HEK293 (cell line): ENCODE data around the gene ZIC4.

Source experiments
- CTCF ChIA-PET: fragments of 350-600 bp; formaldehyde crosslinking; extraction: SDS; loops from one replicate; lab custom pipeline; 2021; ENCODE audit warnings: antibody characterized with exemption; lab: Yijun Ruan, JAX
- POLR2A ChIA-PET: fragments of 300-600 bp; formaldehyde crosslinking; extraction: SDS; loops from one replicate; lab custom pipeline; 2020; ENCODE audit warnings: antibody characterized with exemption, inconsistent platforms; lab: Yijun Ruan, JAX
- H3K27ac ChIP-seq: fragments of 200-500 bp; sonication (Bioruptor generic); 2 replicates; pipeline ENCODE4 v1.5.1; 2014; ENCODE audit warnings: low read depth, low read length, control low read depth, inconsistent platforms; ENCODE audit errors: extremely low read depth
- H3K36me3 ChIP-seq, 2 experiments: fragments of 200-500 bp in 1 of 2; sonication (Bioruptor generic) in 1 of 2; 1 replicate in 1 of 2; 2 replicates in 1 of 2; pipeline ENCODE4 v1.5.1; 2014 to 2017; ENCODE audit warnings: inconsistent platforms in 2 of 2, low read length in 2 of 2; ENCODE audit not compliant: control insufficient read depth in 2 of 2, insufficient read depth in 1 of 2
- H3K4me1 ChIP-seq: fragments of 200-500 bp; sonication (Bioruptor generic); 2 replicates; pipeline ENCODE4 v1.5.1; 2014; ENCODE audit warnings: mild to moderate bottlenecking, low read length, inconsistent platforms; ENCODE audit not compliant: control insufficient read depth, insufficient read depth
- H3K4me3 ChIP-seq: 2 replicates; pipeline ENCODE4 v1.5.1; 2011; ENCODE audit warnings: low read depth, mild to moderate bottlenecking, control low read depth, low read length, moderate library complexity
- H3K9me3 ChIP-seq: fragments of 200-500 bp; sonication (Bioruptor generic); 2 replicates; pipeline ENCODE4 v1.5.1; 2014; ENCODE audit warnings: low read depth, low read length, inconsistent platforms; ENCODE audit not compliant: control insufficient read depth, insufficient read depth
- EGR2 ChIP-seq: fragments of 450-650 bp; formaldehyde crosslinking; IDR thresholded peaks from 2 replicates; pipeline ENCODE4 v1.5.1; 2016; ENCODE audit warnings: low read depth, missing biosample characterization, missing genetic modification characterization
- HOXA7 ChIP-seq: sonication (generic); formaldehyde crosslinking; IDR thresholded peaks from 2 replicates; pipeline ENCODE4 v1.8.1; 2022; ENCODE audit warnings: missing genetic modification reagents, borderline replicate concordance
- HOXC10 ChIP-seq: sonication (generic); formaldehyde crosslinking; IDR thresholded peaks from 2 replicates; pipeline ENCODE4 v1.8.1; 2023; ENCODE audit warnings: mild to moderate bottlenecking, missing genetic modification reagents
- PRDM4 ChIP-seq: fragments of 450-650 bp; formaldehyde crosslinking; IDR thresholded peaks from 2 replicates; pipeline ENCODE4 v1.5.1; 2017; ENCODE audit warnings: missing biosample characterization, missing genetic modification characterization
- TRIM28 ChIP-seq: IDR thresholded peaks from 2 replicates; pipeline ENCODE4 v1.6.1; 2011; ENCODE audit warnings: low read length, control low read depth, borderline replicate concordance
- ZNF10 ChIP-seq: fragments of 450-650 bp; formaldehyde crosslinking; IDR thresholded peaks from 2 replicates; pipeline ENCODE4 v1.5.1; 2017; ENCODE audit warnings: missing biosample characterization, missing genetic modification characterization
- ZNF133 ChIP-seq: fragments of 450-650 bp; formaldehyde crosslinking; IDR thresholded peaks from 2 replicates; pipeline ENCODE4 v1.5.1; 2016; ENCODE audit warnings: missing biosample characterization, missing genetic modification characterization
- ZNF16 ChIP-seq: fragments of 450-650 bp; formaldehyde crosslinking; IDR thresholded peaks from 2 replicates; pipeline ENCODE4 v1.5.1; 2016; ENCODE audit warnings: low read depth, missing biosample characterization, missing genetic modification characterization
- ZNF214 ChIP-seq: fragments of 450-650 bp; formaldehyde crosslinking; IDR thresholded peaks from 2 replicates; pipeline ENCODE4 v1.5.1; 2017; ENCODE audit warnings: missing biosample characterization, mild to moderate bottlenecking, missing genetic modification characterization, borderline replicate concordance
- ZNF239 ChIP-seq: fragments of 450-650 bp; formaldehyde crosslinking; IDR thresholded peaks from 2 replicates; pipeline ENCODE4 v1.5.1; 2016; ENCODE audit warnings: missing biosample characterization, missing genetic modification characterization
- ZNF37A ChIP-seq: fragments of 450-650 bp; IDR thresholded peaks from 2 replicates; pipeline ENCODE4 v1.5.1; 2018; ENCODE audit warnings: missing biosample characterization, missing genetic modification characterization
- ZNF391 ChIP-seq: fragments of 450-650 bp; formaldehyde crosslinking; IDR thresholded peaks from 2 replicates; pipeline ENCODE4 v1.5.1; 2016; ENCODE audit warnings: low read depth, missing biosample characterization, missing genetic modification characterization, borderline replicate concordance
- ZNF473 ChIP-seq: fragments of 450-650 bp; formaldehyde crosslinking; IDR thresholded peaks from 2 replicates; pipeline ENCODE4 v1.5.1; 2017; ENCODE audit warnings: missing biosample characterization, missing genetic modification characterization
- ZNF560 ChIP-seq: fragments of 450-650 bp; formaldehyde crosslinking; IDR thresholded peaks from 2 replicates; pipeline ENCODE4 v1.5.1; 2017; ENCODE audit warnings: missing biosample characterization, missing genetic modification characterization, borderline replicate concordance
- ZNF621 ChIP-seq: fragments of 450-650 bp; formaldehyde crosslinking; IDR thresholded peaks from 2 replicates; pipeline ENCODE4 v1.5.1; 2017; ENCODE audit warnings: missing biosample characterization, missing genetic modification characterization
- ZNF623 ChIP-seq: fragments of 450-650 bp; formaldehyde crosslinking; IDR thresholded peaks from 2 replicates; pipeline ENCODE4 v1.5.1; 2016; ENCODE audit warnings: missing biosample characterization, missing genetic modification characterization
- ZNF747 ChIP-seq: fragments of 450-650 bp; formaldehyde crosslinking; IDR thresholded peaks from 2 replicates; pipeline ENCODE4 v1.5.1; 2016; ENCODE audit warnings: missing biosample characterization, missing genetic modification characterization
- ZNF768 ChIP-seq: fragments of 450-650 bp; formaldehyde crosslinking; IDR thresholded peaks from 2 replicates; pipeline ENCODE4 v1.5.1; 2018; ENCODE audit warnings: missing biosample characterization, mild to moderate bottlenecking, missing genetic modification characterization
- ZNF777 ChIP-seq: fragments of 450-650 bp; formaldehyde crosslinking; IDR thresholded peaks from 2 replicates; pipeline ENCODE4 v1.5.1; 2017; ENCODE audit warnings: missing biosample characterization, missing genetic modification characterization, borderline replicate concordance
- ZSCAN18 ChIP-seq: fragments of 450-650 bp; formaldehyde crosslinking; IDR thresholded peaks from 2 replicates; pipeline ENCODE4 v1.5.1; 2016; ENCODE audit warnings: missing biosample characterization, missing genetic modification characterization
- ZSCAN4 ChIP-seq: fragments of 450-650 bp; formaldehyde crosslinking; IDR thresholded peaks from 2 replicates; pipeline ENCODE4 v1.5.1; 2017; ENCODE audit warnings: missing biosample characterization, missing genetic modification characterization
- TF ChIP-seq, protein P1 (sequence below): fragments of 450-650 bp; formaldehyde crosslinking; IDR thresholded peaks from 2 replicates; pipeline ENCODE4 v1.5.1; 2016; ENCODE audit warnings: missing biosample characterization, missing genetic modification characterization

Gene ZIC4

GRCh38 chr3:147361454-147362420, 44.6 kb downstream of the ZIC4 start:
- no peaks in the 10 kb centered on the region for H3K4me1 ChIP-seq
- ChIA-PET POLR2A (no interaction called here), CTCF (interaction anchor here (0.6 to 0.9 kb wide), 11 partner anchors 8 to 906 kb away, joined by 3 to 6 read pairs (median 3); no protein-coding TSS in a partner anchor)
- H3K9me3 ChIP-seq = no peaks in the 10 kb centered on the region
- H3K27ac ChIP-seq = no peak overlapping the region
- H3K4me3 ChIP-seq = no peak overlapping the region; the same call in 1 of the 2 replicates
- TF ChIP-seq ZNF37A (tag by site-specific recombination) (no peak), TRIM28 (0 out of 2 replicates have a peak, but pooled peaks have one; percentile 22), ZNF768 (tag by site-specific recombination) (no peak), HOXC10 (CRISPR knock-in tag) (no peak)
- TF ChIP-seq, protein P1, sequence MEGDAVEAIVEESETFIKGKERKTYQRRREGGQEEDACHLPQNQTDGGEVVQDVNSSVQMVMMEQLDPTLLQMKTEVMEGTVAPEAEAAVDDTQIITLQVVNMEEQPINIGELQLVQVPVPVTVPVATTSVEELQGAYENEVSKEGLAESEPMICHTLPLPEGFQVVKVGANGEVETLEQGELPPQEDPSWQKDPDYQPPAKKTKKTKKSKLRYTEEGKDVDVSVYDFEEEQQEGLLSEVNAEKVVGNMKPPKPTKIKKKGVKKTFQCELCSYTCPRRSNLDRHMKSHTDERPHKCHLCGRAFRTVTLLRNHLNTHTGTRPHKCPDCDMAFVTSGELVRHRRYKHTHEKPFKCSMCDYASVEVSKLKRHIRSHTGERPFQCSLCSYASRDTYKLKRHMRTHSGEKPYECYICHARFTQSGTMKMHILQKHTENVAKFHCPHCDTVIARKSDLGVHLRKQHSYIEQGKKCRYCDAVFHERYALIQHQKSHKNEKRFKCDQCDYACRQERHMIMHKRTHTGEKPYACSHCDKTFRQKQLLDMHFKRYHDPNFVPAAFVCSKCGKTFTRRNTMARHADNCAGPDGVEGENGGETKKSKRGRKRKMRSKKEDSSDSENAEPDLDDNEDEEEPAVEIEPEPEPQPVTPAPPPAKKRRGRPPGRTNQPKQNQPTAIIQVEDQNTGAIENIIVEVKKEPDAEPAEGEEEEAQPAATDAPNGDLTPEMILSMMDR (tag by site-specific recombination) = peak; percentile 12; the same call in 1 of the 2 replicates
- TF ChIP-seq, all 188 proteins: peak for 2
- no peaks in the 10 kb centered on the region for H3K36me3 ChIP-seq

DNA sequence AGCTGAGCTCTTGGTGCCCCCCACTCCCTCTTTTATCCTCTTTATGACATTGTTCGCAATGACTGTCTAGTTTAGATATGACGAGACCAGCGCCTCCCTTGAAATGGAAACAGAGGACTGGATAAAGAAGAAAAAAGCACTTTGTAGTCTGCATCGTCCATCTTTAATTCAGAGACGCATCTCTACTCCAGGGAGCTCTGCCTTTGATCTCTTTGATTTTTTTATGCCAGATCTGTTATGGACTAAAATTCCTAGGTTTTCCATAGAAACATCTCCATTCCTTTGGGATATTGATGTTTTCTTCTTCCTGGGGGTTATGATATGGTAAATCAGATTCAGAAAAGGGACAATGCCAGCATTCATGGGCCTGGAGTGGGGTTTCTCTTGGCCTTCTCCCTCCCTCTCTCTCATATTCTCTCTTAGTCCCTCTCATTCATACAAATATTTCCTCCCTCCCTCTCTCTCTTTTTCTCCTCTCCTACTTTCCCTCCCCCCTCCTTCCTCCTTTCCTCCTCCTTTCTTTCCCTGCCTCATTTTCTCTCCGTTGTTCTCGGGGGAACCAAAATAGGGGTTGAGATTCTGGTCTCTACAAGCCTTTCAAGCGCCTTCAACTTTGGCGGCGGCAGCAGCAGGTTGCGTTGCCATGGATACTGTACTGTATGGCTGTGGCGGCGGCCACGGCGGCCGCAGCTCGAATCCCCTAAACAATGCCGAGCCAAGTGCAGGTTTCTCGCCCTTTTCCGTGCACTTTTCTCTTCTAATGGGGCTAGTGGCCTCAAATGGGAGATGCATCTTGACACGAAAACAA, 45.5 kb downstream of the ZIC4 start:
- POLR2A ChIA-PET = no interaction called here
- peak overlapping the region; percentile 13 for H3K4me3 ChIP-seq
- H3K36me3 ChIP-seq = no peaks in the 10 kb centered on the region
- no peaks in the 10 kb centered on the region for H3K4me1 ChIP-seq
- TF ChIP-seq ZNF214 (tag by site-specific recombination) (no peak), ZNF747 (tag by site-specific recombination) (no peak), ZNF10 (tag by site-specific recombination) (no peak), ZNF239 (tag by site-specific recombination) (no peak), ZNF560 (no peak), ZSCAN4 (no peak), ZNF473 (tag by site-specific recombination) (no peak), PRDM4 (tag by site-specific recombination) (no peak), ZNF777 (no peak), ZNF623 (tag by site-specific recombination) (no peak), ZNF133 (tag by site-specific recombination) (no peak), ZNF391 (tag by site-specific recombination) (no peak), ZNF621 (tag by site-specific recombination) (no peak), ZSCAN18 (no peak), ZNF16 (tag by site-specific recombination) (no peak), HOXA7 (CRISPR knock-in tag) (no peak), EGR2 (tag by site-specific recombination) (no peak)
- CTCF ChIA-PET = interaction anchor here (0.5 to 1.2 kb wide), 12 partner anchors 8 to 1081 kb away, joined by 3 to 5 read pairs (median 3); no protein-coding TSS in a partner anchor
- H3K9me3 ChIP-seq = no peaks in the 10 kb centered on the region
- H3K27ac ChIP-seq = no peak overlapping the region
